Measurements from ENCODE around the gene CNIH2. TPM values are rescaled to one million over a fixed set of nuclear protein-coding genes. Genes with fewer than 3 reads are reported as not detected.

CNIH2 gene
- total and polyA plus RNA-seq, 9 of the 15 experiments (the other 6 are each of a cell fraction or from before 2014, with no cell fraction given): 0.26 to 0.89 (median 0.40) TPM; not detected in 4

DNA sequence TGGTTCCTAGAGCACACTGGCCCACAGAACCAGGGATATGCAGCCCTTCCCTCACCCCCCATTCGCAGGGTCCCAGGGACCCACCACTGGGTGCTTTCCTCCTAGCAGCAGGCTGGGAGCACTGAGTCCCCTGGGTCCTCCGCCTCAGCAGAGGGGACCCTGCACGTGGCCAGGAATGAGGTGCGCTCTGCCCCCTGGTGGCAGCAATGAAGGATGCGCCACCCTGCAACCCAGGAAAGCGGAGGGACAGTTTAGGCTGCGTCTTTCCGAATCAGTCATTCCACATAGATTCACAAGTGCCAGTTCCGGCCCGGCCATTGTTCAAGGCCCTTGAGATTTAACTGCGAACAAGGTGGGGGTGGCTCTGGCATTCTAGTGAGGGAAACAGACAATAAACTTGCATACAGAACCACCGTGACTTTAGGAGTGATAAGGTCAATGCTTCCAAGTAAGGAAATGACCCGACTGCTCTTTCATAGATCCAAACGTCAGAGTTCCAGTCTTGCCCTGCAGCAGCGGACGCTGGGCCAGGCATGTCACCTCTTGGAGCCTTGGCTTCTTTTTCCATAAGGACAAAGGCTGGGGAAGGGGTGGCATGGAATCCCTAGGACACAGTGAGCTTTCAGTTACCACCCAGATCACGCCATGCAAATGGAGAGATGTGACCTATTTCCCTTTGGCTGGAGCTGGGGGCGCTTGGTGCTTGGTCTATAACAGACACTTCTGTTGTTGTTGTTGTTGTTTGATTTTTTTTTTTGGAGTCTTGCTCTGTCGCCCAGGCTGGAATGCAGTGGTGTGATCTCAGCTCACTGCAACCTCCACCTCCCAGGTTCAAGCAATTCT is 50.5 kb downstream of the CNIH2 start (continued):
- peak; percentile 89 for TF ChIP-seq ZNF263 (CRISPR knock-in tag; IDR thresholded peaks at IDR 0.05; ENCODE audit: borderline replicate concordance)
- TF ChIP-seq RBM14 (IDR thresholded peaks at IDR 0.05; ENCODE audit: borderline replicate concordance, insufficient read depth, low read depth, low read length): no peak
- no peak for TF ChIP-seq RBM39 (optimal IDR thresholded peaks at IDR 0.05; ENCODE audit: low read depth, low read length)
- TF ChIP-seq MAFG (tag; conservative IDR thresholded peaks at IDR 0.05): no peak
- no peak for TF ChIP-seq NCOA2 (IDR thresholded peaks at IDR 0.05; ENCODE audit: partially characterized antibody in 2 of 2)
- TF ChIP-seq, protein P1, sequence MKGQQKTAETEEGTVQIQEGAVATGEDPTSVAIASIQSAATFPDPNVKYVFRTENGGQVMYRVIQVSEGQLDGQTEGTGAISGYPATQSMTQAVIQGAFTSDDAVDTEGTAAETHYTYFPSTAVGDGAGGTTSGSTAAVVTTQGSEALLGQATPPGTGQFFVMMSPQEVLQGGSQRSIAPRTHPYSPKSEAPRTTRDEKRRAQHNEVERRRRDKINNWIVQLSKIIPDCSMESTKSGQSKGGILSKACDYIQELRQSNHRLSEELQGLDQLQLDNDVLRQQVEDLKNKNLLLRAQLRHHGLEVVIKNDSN (CRISPR knock-in tag; IDR thresholded peaks at IDR 0.05): peak; percentile 95
- TF ChIP-seq RHOXF2B (CRISPR knock-in tag; conservative IDR thresholded peaks at IDR 0.05): no peak
- TF ChIP-seq NRF1 (conservative IDR thresholded peaks at IDR 0.05 in 1 of 2, IDR thresholded peaks at IDR 0.05 in 1 of 2): peak in 1 of 2 experiments; percentile 30; a peak in 1 of 4 replicates
- TF ChIP-seq, protein P2, sequence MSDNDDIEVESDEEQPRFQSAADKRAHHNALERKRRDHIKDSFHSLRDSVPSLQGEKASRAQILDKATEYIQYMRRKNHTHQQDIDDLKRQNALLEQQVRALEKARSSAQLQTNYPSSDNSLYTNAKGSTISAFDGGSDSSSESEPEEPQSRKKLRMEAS (CRISPR knock-in tag; IDR thresholded peaks at IDR 0.05): peak; percentile 99
- 0 out of 2 replicates have a peak, but pooled peaks have one; percentile 35 for TF ChIP-seq RNF2 (IDR thresholded peaks at IDR 0.05)
- peak; percentile 52 for TF ChIP-seq ELF1 (tag; IDR thresholded peaks at IDR 0.05)
- TF ChIP-seq, protein P3, sequence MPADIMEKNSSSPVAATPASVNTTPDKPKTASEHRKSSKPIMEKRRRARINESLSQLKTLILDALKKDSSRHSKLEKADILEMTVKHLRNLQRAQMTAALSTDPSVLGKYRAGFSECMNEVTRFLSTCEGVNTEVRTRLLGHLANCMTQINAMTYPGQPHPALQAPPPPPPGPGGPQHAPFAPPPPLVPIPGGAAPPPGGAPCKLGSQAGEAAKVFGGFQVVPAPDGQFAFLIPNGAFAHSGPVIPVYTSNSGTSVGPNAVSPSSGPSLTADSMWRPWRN (IDR thresholded peaks at IDR 0.05; ENCODE audit: low read depth): no peak
- no peak for TF ChIP-seq HNRNPK (IDR thresholded peaks at IDR 0.05; ENCODE audit: low read depth, low read length, poor library complexity, severe bottlenecking)
- no peak for TF ChIP-seq NR2C1 (IDR thresholded peaks at IDR 0.05)
- 0 out of 2 replicates have a peak, but pooled peaks have one; percentile 24 for TF ChIP-seq NR2C1 (tag; IDR thresholded peaks at IDR 0.05)
- TF ChIP-seq PHF8 (IDR thresholded peaks at IDR 0.05; ENCODE audit: borderline replicate concordance, low read length): no peak; the same call in 1 of the 2 replicates
- 0 out of 2 replicates have a peak, but pooled peaks have one; percentile 18 for TF ChIP-seq FOXK1 (CRISPR knock-in tag; IDR thresholded peaks at IDR 0.05; ENCODE audit: borderline replicate concordance)
- TF ChIP-seq CBX3 (IDR thresholded peaks at IDR 0.05; ENCODE audit: borderline replicate concordance in 1 of 2, low read length in 2 of 2): peak in 1 of 2 experiments; percentile 83; a peak in 2 of 3 replicates

All from K562 (cell line).